Spinal cord (tissue), 10 donors: Measurements from ENCODE around the gene EHBP1L1. TPM values are rescaled to one million over a fixed set of nuclear protein-coding genes. Genes with fewer than 3 reads are reported as not detected.

Experiments used
- DNase-seq, 6 donors: peaks; one replicate each; pipeline versions ENCODE4 v3.0.0 to v3.0.0-alpha.2; 2013 to 2015; ENCODE audit warnings: low spot score in 6 of 6, low read depth in 4 of 6
- H3K27ac ChIP-seq: one replicate; pipeline ENCODE4 v1.5.1; 2013; ENCODE audit warnings: low read depth, low read length, control low read depth
- H3K27me3 ChIP-seq: one replicate; pipeline ENCODE4 v1.6.1; 2013; ENCODE audit warnings: low read length; ENCODE audit not compliant: control insufficient read depth, insufficient read depth
- H3K36me3 ChIP-seq: one replicate; pipeline ENCODE4 v1.6.1; 2013; ENCODE audit warnings: low read length; ENCODE audit not compliant: control insufficient read depth, insufficient read depth
- H3K4me1 ChIP-seq: one replicate; pipeline ENCODE4 v1.6.1; 2013; ENCODE audit warnings: low read length; ENCODE audit not compliant: control insufficient read depth, insufficient read depth
- H3K4me3 ChIP-seq: one replicate; pipeline ENCODE4 v1.5.1; 2013; ENCODE audit warnings: low read depth, low read length, control low read depth
- H3K9me3 ChIP-seq: one replicate; pipeline ENCODE4 v1.6.1; 2013; ENCODE audit warnings: low read length; ENCODE audit not compliant: control insufficient read depth, insufficient read depth
- WGBS: methylation state at CpG from one replicate; pipeline ENCODE4 v1.1.5; 2013; ENCODE audit warnings: missing lambda C conversion rate; ENCODE audit not compliant: insufficient coverage; 5-methylcytosine and 5-hydroxymethylcytosine counted together
- polyA plus RNA-seq, 2 donors: library from polyadenylated mRNA; unstranded; fragments of 120-200 nt; gene quantifications; one replicate each; pipeline ENCODE4 v1.2.1, GENCODE V29; 2013; ENCODE audit not compliant: insufficient read length in 2 of 2
- total RNA-seq, 2 donors: library from RNA; depleted of rRNA in 1 of 2; stranded (reverse); fragments of 120-200 nt in 1 of 2; fragments of >200 nt in 1 of 2; gene quantifications; one replicate each; pipeline versions ENCODE4 v1.2.3 to v1.2.4, GENCODE V29; 2013 to 2014
- donor health status: healthy.

EHBP1L1 gene
- total and polyA plus RNA-seq, 4 donors, result 13.9 to 30.1 (median 22.2) TPM

GRCh38 chr11:65599955-65600246 is 24.0 kb downstream of the EHBP1L1 start:
- Histone ChIP-seq H3K27ac (no peak overlapping the region), H3K4me3 (no peak overlapping the region), H3K9me3 (no peaks in the 10 kb centered on the region), H3K4me1 (peaks cover 5% of the 10 kb centered on the region), H3K36me3 (peaks cover 69% of the 10 kb centered on the region), H3K27me3 (no peaks in the 10 kb centered on the region)
- DNase-seq, result no peak
- WGBS, result 96% methylated on average over 5 of the region's 6 CpGs

- no peak for DNase-seq
- H3K27ac ChIP-seq, result no peak overlapping the region
- H3K36me3 ChIP-seq, result peaks cover 65% of the 10 kb centered on the region
- 82% methylated on average over 1 of the region's 1 CpG for WGBS
- H3K9me3 ChIP-seq, result no peaks in the 10 kb centered on the region
- peaks cover 21% of the 10 kb centered on the region for H3K4me1 ChIP-seq
- no peak overlapping the region for H3K4me3 ChIP-seq
- no peaks in the 10 kb centered on the region for H3K27me3 ChIP-seq
Observed at GRCh38 chr11:65604258-65604657, 28.4 kb downstream of the EHBP1L1 start.

GRCh38 chr11:65606876-65607613 is 31.2 kb downstream of the EHBP1L1 start:
- peaks cover 48% of the 10 kb centered on the region for H3K4me1 ChIP-seq
- no peaks in the 10 kb centered on the region for H3K9me3 ChIP-seq
- peak overlapping the region; percentile 28 for H3K4me3 ChIP-seq
- H3K27me3 ChIP-seq, result no peaks in the 10 kb centered on the region
- peaks cover 71% of the 10 kb centered on the region for H3K36me3 ChIP-seq
- peak overlapping the region; percentile 51 for H3K27ac ChIP-seq
- WGBS, result 2% methylated on average over 67 of the region's 67 CpGs
- DNase-seq, result peak; percentile 70 to 98 (median 88)

GRCh38 chr11:65607614-65608426 is 32.0 kb downstream of the EHBP1L1 start:
- Histone ChIP-seq H3K4me1 (peaks cover 56% of the 10 kb centered on the region), H3K36me3 (peaks cover 72% of the 10 kb centered on the region), H3K27me3 (no peaks in the 10 kb centered on the region), H3K27ac (no peak overlapping the region), H3K4me3 (peak overlapping the region; percentile 9), H3K9me3 (no peaks in the 10 kb centered on the region)
- no peak for DNase-seq
- 50% methylated on average over 31 of the region's 37 CpGs for WGBS

- WGBS, result 51% methylated on average over 3 of the region's 3 CpGs
- Histone ChIP-seq H3K4me3 (no peak overlapping the region), H3K27me3 (no peaks in the 10 kb centered on the region), H3K4me1 (peaks cover 70% of the 10 kb centered on the region), H3K36me3 (peaks cover 72% of the 10 kb centered on the region), H3K27ac (no peak overlapping the region), H3K9me3 (no peaks in the 10 kb centered on the region)
- DNase-seq, result no peak
Observed at GRCh38 chr11:65609229-65609628, 33.4 kb downstream of the EHBP1L1 start.

GRCh38 chr11:65609665-65610064 is 33.8 kb downstream of the EHBP1L1 start:
- Histone ChIP-seq H3K4me1 (peaks cover 74% of the 10 kb centered on the region), H3K27me3 (no peaks in the 10 kb centered on the region), H3K36me3 (peaks cover 68% of the 10 kb centered on the region), H3K9me3 (no peaks in the 10 kb centered on the region), H3K27ac (no peak overlapping the region), H3K4me3 (no peak overlapping the region)
- DNase-seq, result no peak
- WGBS, result 89% methylated on average over 5 of the region's 5 CpGs

- H3K27me3 ChIP-seq, result no peaks in the 10 kb centered on the region
- peaks cover 60% of the 10 kb centered on the region for H3K36me3 ChIP-seq
- H3K4me1 ChIP-seq, result peaks cover 77% of the 10 kb centered on the region
- no peak for DNase-seq
- WGBS, result 59% methylated on average over 6 of the region's 6 CpGs
- no peaks in the 10 kb centered on the region for H3K9me3 ChIP-seq
- peak overlapping the region; percentile 92 for H3K27ac ChIP-seq
- H3K4me3 ChIP-seq, result peak overlapping the region; percentile 85
Observed at GRCh38 chr11:65610404-65610803, 34.6 kb downstream of the EHBP1L1 start.

- Histone ChIP-seq H3K4me3 (peak overlapping the region; percentile 85), H3K4me1 (peaks cover 78% of the 10 kb centered on the region), H3K27me3 (no peaks in the 10 kb centered on the region), H3K27ac (peak overlapping the region; percentile 92), H3K36me3 (peaks cover 54% of the 10 kb centered on the region), H3K9me3 (no peaks in the 10 kb centered on the region)
- WGBS, result 40% methylated on average over 2 of the region's 10 CpGs
- peak in 1 of 6 donors; percentile 54 for DNase-seq
Observed at GRCh38 chr11:65611028-65611757, 35.3 kb downstream of the EHBP1L1 start.

GRCh38 chr11:65611758-65612603 is 36.1 kb downstream of the EHBP1L1 start:
- H3K36me3 ChIP-seq, result peaks cover 53% of the 10 kb centered on the region
- 86% methylated on average over 11 of the region's 12 CpGs for WGBS
- DNase-seq, result no peak
- no peaks in the 10 kb centered on the region for H3K27me3 ChIP-seq
- H3K4me3 ChIP-seq, result peak overlapping the region; percentile 85
- H3K27ac ChIP-seq, result peak overlapping the region; percentile 92
- peaks cover 79% of the 10 kb centered on the region for H3K4me1 ChIP-seq
- H3K9me3 ChIP-seq, result no peaks in the 10 kb centered on the region
